HG03097 (cell line): ENCODE measurements around the gene XAB2.

Source experiments
- ATAC-seq: cut with Tn5 transposase; IDR thresholded peaks from one replicate; pipeline ENCODE4 v1.9.1; 2021; ENCODE audit not compliant: unreplicated experiment, low FRiP score

Gene XAB2

GRCh38 chr19:7614859-7615741, 14.2 kb downstream of the XAB2 start:
- no peak for ATAC-seq

DNA sequence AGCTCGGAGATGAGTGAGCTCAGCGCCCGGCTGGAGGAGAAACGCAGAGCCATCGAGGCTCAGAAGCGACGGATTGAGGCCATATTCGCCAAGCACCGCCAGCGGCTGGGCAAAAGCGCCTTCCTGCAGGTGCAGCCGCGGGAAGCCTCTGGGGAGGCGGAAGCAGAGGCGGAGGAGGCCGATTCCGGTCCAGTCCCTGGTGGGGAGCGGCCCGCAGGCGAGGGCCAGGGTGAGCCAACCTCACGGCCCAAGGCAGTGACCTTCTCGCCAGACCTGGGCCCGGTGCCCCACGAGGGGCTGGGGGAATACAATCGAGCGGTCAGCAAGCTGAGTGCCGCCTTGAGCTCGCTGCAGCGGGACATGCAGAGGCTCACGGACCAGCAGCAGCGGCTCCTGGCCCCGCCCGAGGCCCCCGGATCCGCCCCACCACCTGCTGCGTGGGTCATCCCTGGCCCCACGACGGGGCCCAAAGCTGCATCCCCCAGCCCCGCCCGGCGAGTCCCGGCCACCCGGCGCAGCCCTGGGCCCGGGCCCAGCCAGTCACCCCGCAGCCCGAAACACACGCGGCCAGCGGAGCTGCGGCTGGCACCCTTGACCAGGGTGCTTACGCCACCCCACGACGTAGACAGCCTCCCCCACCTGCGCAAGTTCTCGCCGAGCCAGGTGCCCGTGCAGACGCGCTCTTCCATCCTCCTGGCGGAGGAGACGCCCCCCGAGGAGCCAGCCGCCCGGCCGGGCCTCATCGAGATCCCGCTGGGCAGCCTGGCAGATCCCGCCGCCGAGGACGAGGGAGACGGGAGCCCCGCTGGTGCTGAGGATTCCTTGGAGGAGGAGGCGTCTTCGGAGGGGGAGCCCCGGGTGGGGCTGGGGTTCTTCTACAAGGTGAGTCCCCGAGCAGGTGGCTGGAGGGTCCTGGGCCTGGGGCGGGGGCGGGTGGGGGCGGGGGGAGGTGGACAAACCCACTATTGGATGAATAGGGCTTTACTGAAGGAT, 16.8 kb downstream of the XAB2 start:
- ATAC-seq: no peak

- ATAC-seq: no peak
Observed at GRCh38 chr19:7611541-7612279, 17.6 kb downstream of the XAB2 start.

GRCh38 chr19:7610491-7611240, 18.7 kb downstream of the XAB2 start:
- ATAC-seq: no peak

DNA sequence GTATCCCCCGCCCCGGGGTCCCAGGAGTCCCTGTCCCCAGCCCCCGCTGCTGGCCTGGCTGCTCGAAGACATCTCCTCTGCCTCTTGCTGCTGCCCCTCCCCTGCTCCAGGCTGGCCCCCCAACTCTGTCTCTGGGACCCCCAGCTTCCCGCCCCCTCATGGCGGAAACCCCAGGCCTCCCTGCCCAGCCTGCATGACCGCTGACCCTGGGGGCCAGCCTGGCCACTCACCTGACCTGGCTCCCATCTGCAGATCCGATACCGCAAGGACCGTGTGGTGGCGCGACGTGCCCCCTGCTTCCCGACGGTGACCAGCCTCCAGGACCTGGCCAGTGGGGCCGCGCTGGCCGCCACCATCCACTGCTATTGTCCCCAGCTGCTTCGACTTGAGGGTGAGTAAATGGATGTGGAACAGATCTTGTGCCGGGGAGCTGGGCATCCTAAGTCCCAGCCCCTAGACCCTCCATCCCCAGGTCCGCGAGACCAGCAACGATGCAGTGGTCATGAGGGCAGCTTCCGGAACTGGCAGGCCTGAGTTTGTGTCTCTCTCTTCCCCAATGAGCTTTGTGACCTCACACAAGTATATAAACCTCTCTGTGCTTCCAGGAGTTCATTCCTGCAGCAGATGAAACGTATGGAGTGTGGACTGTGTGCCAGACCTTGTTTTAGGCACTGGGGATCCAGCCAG, 21.3 kb downstream of the XAB2 start:
- ATAC-seq: no peak

DNA sequence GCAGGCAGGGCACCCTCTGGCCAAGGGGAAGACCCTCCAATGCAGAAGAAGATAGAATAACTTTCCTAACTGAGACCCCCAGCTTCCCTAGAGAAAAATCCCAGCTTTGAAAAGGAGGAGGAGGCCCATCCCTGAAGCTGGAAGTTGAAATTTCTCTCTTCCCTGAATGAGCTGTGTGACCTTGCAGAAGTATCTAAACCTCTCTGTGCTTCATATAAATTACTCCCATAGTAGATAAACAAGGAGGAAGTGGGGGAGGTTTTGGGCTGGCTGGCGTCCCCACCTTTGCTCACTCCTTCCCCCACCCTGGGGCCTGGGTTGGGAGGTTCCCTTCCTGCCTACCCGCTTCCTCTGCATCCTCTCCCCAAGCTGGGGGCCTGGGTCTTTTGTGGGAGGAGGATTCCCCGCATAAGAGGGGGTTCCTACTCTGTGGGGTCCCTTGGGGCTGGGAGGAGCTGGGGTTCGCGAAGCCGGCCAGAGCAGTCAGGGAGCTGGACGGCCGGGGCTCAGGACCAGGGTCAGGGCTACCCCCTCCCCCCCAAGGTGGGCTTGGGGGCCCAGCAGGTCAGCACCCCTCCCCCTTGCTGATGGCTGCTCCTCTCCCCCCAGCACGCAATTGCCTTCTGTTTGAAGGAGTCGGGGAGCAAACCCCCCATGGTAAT, 22.0 kb downstream of the XAB2 start:
- ATAC-seq: no peak

DNA sequence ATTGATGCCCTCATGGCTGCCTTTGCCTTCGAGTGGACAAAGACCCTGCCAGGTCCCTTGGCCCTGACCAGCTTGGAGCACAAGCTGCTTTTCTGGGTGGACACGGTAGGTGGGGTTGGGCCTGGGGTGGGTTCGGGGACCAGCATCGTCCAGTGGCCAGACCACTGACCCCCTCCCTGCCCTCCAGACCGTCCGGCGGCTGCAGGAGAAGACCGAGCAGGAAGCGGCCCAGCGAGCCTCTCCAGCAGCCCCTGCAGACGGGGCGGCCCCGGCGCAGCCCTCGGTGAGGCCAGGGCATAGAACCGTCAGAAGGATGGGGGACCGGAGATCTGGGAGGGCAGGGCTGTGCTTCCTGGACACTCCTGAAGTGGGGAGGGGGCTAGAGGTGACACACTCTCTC, 23.1 kb downstream of the XAB2 start:
- ATAC-seq: no peak

- ATAC-seq: no peak
Observed at GRCh38 chr19:7605490-7606222, 23.7 kb downstream of the XAB2 start.

DNA sequence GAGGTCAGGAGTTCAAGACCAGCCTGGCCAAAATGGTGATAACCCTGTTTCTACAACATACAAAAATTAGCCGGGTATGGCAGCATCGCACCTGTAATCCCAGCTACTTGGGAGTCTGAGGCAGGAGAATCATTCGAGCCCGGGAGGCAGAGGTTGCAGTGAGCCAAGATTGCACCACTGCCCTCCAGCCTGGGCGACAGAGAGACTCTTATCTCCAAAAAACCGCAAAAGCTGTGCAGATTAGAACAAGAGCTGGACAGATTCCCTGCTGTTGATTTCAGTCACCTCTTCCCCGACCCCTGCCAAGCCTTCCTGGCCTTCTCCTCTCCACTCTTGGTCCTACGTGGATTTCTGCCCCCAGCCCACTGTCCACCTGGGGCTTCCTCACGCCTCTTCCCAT, 25.4 kb downstream of the XAB2 start:
- no peak for ATAC-seq

DNA sequence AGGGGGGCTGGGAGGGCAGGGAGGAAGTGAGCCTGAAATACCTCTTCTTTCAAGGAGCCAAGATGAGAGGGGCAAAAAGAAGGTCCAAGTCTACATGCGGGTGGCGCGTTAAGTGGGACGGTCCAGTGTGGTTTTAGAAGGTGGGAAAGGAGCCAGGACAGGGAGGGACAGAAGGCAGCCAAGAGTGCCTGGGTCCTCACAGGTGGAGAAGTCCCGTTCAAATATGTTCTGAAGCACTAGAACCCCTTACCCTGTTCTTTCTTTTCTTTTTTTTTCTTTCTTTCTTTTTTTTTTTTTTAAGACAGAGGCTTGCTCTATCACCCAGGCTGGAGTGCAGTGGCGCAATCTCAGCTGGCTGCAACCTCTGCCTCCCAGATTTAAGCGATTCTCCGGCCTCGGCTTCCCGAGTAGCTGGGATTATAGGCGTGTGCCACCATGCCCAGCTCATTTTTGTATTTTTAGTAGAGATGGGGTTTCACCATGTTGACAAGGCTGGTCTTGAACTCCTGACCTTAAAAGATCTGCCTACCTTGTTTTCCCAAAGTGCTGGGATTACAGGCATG, 26.3 kb downstream of the XAB2 start:
- no peak for ATAC-seq

DNA sequence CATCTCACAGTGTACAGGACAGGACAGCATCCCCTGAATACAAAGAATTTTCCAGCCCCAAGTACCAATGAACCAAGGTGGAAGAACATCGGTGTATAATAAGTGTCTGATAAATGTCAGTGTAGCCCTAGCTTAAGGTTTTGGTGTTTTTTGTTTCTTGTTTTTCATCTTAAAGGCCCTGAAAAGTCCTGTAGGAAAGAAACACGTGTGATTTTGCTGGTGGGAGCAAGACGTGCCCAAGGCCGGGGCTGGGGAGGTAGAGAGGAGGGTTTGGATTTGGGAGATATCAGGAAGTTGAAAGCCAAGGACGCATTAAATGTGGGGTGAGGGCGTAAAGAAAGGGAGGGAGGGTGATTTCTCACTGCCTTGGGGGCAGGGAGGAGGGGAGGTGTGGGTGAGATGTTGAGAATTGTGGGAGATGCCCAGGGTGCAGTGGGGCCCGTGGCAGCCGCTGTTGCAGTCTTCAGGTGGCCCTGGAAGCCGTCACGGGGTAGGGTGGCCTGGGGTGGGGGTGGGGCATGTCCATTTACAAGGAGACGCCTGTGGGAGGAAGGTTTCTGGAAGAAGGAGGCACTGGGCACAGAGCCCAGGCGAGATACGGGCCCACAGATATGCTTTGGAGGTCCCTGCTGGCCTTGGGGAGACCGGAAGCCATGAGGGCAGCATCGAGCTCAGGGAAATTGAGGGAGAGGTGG, 27.0 kb downstream of the XAB2 start:
- no peak for ATAC-seq

DNA sequence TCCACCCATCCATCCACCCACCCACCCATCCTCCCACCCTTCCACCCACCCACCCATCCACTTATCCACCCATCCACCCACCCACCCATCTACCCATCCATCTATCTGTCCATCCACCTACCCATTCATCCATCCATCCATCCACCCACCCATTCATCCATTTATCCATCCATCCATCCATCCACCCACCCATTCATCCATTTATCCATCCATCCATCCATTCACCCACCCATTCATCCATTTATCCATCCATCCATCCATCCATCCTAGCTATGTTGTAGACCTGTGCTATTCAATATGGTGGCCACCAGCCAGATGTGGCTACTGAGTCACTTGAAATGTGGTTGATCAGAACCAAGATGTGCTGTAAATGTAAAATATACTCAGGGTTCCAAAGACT, 28.6 kb downstream of the XAB2 start:
- no peak for ATAC-seq

GRCh38 chr19:7598180-7598579, 31.2 kb downstream of the XAB2 start:
- no peak for ATAC-seq

DNA sequence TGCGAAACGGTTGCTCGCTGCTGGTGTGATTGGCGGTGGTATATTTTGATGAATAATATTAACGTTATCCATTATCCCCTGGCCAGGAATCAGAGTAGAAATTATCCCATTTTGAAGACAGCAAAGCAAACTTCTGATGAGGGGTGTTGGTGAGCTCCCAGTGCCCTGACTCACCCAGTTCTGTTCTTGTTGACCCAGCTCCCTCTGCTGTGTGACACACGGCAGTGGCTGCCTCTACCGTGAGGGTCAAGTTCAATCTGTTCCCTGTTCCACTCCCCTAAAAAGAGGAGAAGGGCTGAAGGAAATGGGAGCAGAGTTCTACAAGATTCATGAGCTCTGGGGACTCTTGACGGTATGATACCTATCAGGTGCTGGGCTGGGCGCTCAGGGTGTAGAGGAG, 31.7 kb downstream of the XAB2 start:
- ATAC-seq: no peak

DNA sequence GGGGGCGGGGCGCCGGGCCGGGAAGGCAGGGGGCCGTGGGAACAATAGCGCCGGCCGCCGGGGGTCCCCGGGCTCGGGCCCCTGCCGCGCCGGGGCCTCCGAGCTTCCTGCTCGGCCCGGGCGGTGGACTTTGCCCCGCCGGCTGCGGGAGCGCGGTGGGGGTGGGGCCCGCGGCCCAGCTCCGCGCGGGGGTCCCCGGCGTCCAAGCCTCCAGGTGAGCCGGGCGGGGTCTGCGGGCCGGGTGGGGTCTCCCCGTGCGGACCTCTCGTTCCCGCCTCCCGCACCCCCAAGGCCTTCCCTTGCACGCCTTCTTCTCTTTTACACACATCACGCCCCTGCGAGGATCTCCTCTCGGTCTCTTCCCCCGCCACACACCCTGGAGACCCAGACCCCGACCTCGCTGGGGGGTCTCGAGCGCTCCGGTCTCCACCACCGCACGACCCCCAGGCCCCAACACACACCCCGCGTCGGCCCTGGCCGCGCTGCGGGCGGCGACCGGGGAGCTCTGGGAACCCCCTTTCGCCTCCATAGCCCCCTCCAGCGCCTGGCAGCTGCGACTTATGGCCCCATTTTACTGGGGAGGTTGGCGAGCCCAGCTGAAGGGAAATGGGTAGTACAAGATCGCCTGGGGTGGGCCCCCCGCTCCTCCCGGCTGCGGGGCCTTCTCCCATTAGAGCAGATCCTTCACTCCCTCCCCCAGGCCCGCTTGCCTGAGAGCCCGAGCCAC, 33.0 kb downstream of the XAB2 start:
- no peak for ATAC-seq

DNA sequence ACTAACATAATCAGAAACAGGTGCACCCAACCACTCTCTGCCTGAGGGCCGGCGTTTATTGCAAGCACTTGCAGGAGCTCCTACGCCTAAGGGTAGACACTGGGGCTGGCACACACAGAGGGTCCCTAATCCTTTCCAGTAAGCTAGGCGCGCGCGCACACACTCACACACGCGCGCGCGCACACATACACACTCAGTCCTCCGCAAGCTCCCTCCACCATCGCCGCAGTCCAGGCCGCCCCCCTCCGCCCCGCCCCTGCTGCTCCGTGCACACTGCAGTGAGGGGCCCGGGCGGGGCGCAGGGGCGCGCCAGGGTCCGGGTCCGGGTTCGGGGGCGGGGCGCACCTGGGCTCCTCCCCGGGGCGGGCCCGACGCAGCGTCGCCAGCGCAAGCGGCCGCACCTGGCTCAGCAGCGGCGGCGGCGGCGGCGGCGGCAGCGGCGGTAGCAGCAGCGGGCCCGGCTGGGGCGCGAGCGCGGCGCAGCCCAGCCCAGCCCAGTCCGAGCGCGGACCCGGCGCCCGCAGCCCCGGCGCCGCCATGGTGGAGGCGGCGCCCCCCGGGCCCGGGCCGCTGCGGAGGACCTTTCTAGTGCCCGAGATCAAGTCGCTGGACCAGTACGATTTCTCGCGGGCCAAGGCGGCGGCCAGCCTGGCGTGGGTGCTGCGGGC, 33.7 kb downstream of the XAB2 start, which contains the start of gene CAMSAP3:
CAMSAP3 (plus strand) TSS at position 398 of the 668 bp plus-strand sequence; CDS start at position 538, 140 bp downstream.
- no peak for ATAC-seq
